ENCODE results near the gene ZNF566. TPM values are rescaled to one million over a fixed set of nuclear protein-coding genes. Genes with fewer than 3 reads are reported as not detected.
A peak's percentile ranks its signal among the peaks of the same experiment; 100 is the strongest.

Gene ZNF566
- total and polyA plus RNA-seq, 3 donors from 2014 or later = 7.5 to 15.0 (median 12.1) TPM

- H3K4me1 ChIP-seq = peaks cover 3% of the 10 kb centered on the region
- H3K4me3 ChIP-seq = peak overlapping the region; percentile 66 to 82
- H3K9me3 ChIP-seq = no peaks in the 10 kb centered on the region
- peak overlapping the region; percentile 91 to 93 for H3K27ac ChIP-seq
- intact Hi-C loops (cut with DNase I; ENCODE audit: low total_unique reads) = no loop called here
- WGBS, 2 donors = 2 to 3% methylated on average over 6 to 11 of the region's 11 CpGs
- no peak for TF ChIP-seq POLR2A (IDR thresholded peaks at IDR 0.05)
- TF ChIP-seq, protein P1, sequence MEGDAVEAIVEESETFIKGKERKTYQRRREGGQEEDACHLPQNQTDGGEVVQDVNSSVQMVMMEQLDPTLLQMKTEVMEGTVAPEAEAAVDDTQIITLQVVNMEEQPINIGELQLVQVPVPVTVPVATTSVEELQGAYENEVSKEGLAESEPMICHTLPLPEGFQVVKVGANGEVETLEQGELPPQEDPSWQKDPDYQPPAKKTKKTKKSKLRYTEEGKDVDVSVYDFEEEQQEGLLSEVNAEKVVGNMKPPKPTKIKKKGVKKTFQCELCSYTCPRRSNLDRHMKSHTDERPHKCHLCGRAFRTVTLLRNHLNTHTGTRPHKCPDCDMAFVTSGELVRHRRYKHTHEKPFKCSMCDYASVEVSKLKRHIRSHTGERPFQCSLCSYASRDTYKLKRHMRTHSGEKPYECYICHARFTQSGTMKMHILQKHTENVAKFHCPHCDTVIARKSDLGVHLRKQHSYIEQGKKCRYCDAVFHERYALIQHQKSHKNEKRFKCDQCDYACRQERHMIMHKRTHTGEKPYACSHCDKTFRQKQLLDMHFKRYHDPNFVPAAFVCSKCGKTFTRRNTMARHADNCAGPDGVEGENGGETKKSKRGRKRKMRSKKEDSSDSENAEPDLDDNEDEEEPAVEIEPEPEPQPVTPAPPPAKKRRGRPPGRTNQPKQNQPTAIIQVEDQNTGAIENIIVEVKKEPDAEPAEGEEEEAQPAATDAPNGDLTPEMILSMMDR (IDR thresholded peaks at IDR 0.05) = no peak
- no peaks in the 10 kb centered on the region for H3K27me3 ChIP-seq
- DNase-seq = peak; percentile 44
- no peaks in the 10 kb centered on the region for H3K36me3 ChIP-seq (ENCODE audit: low read depth, missing control alignments)
These were observed 579 bp downstream of the ZNF566 start for GRCh38 chr19:36488846-36489117.

DNA sequence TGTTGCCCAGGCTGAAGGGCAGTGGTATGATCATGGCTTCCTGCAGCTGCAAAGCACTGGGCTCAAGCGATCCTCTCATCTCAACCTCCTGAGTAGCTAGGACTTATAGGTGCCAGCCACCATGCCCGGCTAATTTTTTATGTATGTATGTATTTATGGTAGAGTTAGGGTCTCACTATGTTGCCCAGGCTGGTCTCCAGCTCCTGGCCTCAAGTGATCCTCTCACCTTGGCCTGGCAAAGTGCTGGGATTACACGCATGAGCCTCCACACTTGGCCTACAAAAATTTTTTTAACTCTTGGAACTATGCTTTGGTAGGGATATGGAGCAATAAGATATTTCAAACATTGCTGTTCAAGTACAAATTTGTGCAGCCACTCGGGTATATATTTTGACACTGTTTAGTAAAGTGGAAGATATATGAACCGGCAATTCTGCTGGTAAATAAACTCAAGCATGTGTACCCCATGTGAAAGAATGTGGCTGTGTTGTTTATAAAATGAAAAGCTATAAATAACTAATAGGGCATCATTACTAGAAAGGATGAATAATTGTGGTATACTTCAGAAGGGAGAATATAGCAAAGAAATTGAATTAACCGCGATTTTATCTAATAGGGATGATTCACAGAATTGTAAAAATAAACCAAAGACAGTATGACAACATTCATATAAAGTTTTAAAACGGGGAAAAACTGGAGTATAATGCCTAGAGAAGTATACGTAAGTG, 1.1 kb downstream of the ZNF566 start:
- intact Hi-C loops (cut with DNase I; ENCODE audit: low total_unique reads) = no loop called here
- TF ChIP-seq POLR2A (IDR thresholded peaks at IDR 0.05) = no peak

GRCh38 chr19:36483653-36484052, 5.7 kb downstream of the ZNF566 start:
- Histone ChIP-seq H3K4me3 (no peak overlapping the region), H3K4me1 (no peaks in the 10 kb centered on the region), H3K27ac (no peak overlapping the region), H3K36me3 (ENCODE audit: low read depth, missing control alignments) (no peaks in the 10 kb centered on the region), H3K9me3 (no peaks in the 10 kb centered on the region), H3K27me3 (no peaks in the 10 kb centered on the region)
- intact Hi-C loops (cut with DNase I; ENCODE audit: low total_unique reads) = no loop called here
- DNase-seq = no peak
- TF ChIP-seq, protein P1 (IDR thresholded peaks at IDR 0.05) = no peak
- TF ChIP-seq POLR2A (IDR thresholded peaks at IDR 0.05) = no peak
- 92 to 96% methylated on average over 6 of the region's 6 CpGs for WGBS, 2 donors

More for the DNA sequence above, 1.1 kb downstream of the ZNF566 start:
- no peak for DNase-seq
- Histone ChIP-seq H3K4me3 (peak overlapping the region; percentile 66 to 82), H3K4me1 (peaks cover 3% of the 10 kb centered on the region), H3K27me3 (no peaks in the 10 kb centered on the region), H3K9me3 (no peaks in the 10 kb centered on the region), H3K27ac (no peak overlapping the region), H3K36me3 (ENCODE audit: low read depth, missing control alignments) (no peaks in the 10 kb centered on the region)
- WGBS, 2 donors = 49 to 50% methylated on average over 9 of the region's 9 CpGs

GRCh38 chr19:36482876-36483275, 6.5 kb downstream of the ZNF566 start:
- no peaks in the 10 kb centered on the region for H3K4me1 ChIP-seq
- DNase-seq = no peak
- no peaks in the 10 kb centered on the region for H3K27me3 ChIP-seq
- no peaks in the 10 kb centered on the region for H3K9me3 ChIP-seq
- no peaks in the 10 kb centered on the region for H3K36me3 ChIP-seq (ENCODE audit: low read depth, missing control alignments)
- intact Hi-C loops (cut with DNase I; ENCODE audit: low total_unique reads) = no loop called here
- no peak for TF ChIP-seq POLR2A (IDR thresholded peaks at IDR 0.05)
- TF ChIP-seq, protein P1 (IDR thresholded peaks at IDR 0.05) = no peak
- WGBS, 2 donors = 68 to 78% methylated on average over 2 of the region's 2 CpGs
- no peak overlapping the region for H3K4me3 ChIP-seq
- no peak overlapping the region for H3K27ac ChIP-seq

GRCh38 chr19:36460046-36460445, 29.3 kb downstream of the ZNF566 start:
- WGBS, 2 donors = 89 to 90% methylated on average over 1 of the region's 1 CpG
- Histone ChIP-seq H3K4me1 (no peaks in the 10 kb centered on the region), H3K9me3 (no peaks in the 10 kb centered on the region), H3K27me3 (no peaks in the 10 kb centered on the region), H3K36me3 (ENCODE audit: low read depth, missing control alignments) (no peaks in the 10 kb centered on the region), H3K4me3 (no peak overlapping the region), H3K27ac (no peak overlapping the region)
- DNase-seq = no peak
- intact Hi-C loops (cut with DNase I; ENCODE audit: low total_unique reads) = no loop called here
- TF ChIP-seq, protein P1 (IDR thresholded peaks at IDR 0.05) = no peak
- TF ChIP-seq POLR2A (IDR thresholded peaks at IDR 0.05) = no peak

All from testis (tissue), 3 donors.